ENCODE data around the gene TMEM233. TPM values are rescaled to one million over a fixed set of nuclear protein-coding genes. Genes with fewer than 3 reads are reported as not detected.

TMEM233 gene
- total RNA-seq, 4 donors from 2014 or later = 0.31 to 0.57 TPM; not detected in 2

DNA sequence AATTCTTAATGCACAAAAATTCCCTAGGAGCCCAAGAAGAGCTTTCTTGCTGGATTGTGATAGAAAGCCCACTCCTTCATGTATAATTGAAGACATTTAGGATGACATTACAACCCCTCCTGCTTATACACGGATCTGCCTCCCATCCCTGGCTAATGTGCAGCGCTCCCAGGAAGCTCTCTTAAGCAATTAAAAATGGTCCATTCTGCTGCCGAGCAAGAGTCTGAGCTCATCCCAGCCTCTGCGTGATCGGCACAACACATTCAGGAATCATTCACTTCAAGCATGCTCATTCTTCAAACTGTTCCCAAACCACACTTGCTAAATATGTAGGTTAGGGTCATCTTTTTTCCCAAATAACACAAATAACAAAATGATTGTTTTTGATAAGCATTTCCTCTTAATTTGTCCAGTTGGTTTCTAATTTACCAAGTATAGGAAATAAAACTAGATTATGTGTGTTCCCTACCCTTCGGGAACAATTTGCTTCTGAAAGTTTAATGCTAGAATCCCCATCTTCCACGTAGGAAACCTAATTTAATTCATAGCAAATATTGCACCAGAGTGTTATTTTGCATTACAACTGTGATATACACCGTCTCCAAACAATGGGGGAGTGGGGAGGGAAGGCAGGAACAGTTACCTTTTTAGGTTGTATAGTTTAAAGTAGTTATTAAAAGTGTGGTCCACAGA, 17.3 kb upstream of the TMEM233 start:
- Histone ChIP-seq H3K27me3 (peaks cover 21% of the 10 kb centered on the region), H3K36me3 (no peaks in the 10 kb centered on the region), H3K27ac (no peak overlapping the region), H3K4me1 (no peaks in the 10 kb centered on the region), H3K4me3 (no peak overlapping the region), H3K9me3 (no peaks in the 10 kb centered on the region)
- ATAC-seq = no peak
- TF ChIP-seq, protein P1, sequence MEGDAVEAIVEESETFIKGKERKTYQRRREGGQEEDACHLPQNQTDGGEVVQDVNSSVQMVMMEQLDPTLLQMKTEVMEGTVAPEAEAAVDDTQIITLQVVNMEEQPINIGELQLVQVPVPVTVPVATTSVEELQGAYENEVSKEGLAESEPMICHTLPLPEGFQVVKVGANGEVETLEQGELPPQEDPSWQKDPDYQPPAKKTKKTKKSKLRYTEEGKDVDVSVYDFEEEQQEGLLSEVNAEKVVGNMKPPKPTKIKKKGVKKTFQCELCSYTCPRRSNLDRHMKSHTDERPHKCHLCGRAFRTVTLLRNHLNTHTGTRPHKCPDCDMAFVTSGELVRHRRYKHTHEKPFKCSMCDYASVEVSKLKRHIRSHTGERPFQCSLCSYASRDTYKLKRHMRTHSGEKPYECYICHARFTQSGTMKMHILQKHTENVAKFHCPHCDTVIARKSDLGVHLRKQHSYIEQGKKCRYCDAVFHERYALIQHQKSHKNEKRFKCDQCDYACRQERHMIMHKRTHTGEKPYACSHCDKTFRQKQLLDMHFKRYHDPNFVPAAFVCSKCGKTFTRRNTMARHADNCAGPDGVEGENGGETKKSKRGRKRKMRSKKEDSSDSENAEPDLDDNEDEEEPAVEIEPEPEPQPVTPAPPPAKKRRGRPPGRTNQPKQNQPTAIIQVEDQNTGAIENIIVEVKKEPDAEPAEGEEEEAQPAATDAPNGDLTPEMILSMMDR (IDR thresholded peaks at IDR 0.05) = no peak
- TF ChIP-seq POLR2AphosphoS5 (IDR thresholded peaks at IDR 0.05) = no peak
- 64 to 73% methylated on average over 8 of the region's 8 CpGs for WGBS, 2 donors (ENCODE audit: low coverage in 1 of 2)

DNA sequence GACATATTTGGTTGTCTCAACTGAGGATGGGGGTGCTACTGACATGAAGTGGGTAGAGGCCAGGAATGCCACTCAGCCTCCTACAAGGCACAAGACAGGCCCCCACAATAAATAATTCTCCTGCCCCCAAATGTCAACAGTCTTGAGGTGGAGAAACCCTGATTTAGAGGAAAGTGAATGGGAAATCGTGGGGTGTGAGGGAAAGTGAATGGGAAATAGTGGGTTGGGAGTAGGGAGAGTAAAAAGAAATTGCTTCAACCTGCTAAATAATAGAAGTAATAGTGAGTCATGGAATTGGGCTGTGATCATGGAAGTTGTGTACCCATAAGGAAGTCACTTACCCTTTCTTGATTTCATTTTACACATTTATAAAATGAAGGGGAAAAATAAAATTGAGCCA, 16.7 kb upstream of the TMEM233 start:
- peaks cover 21% of the 10 kb centered on the region for H3K27me3 ChIP-seq
- no peak overlapping the region for H3K4me3 ChIP-seq
- 27 to 29% methylated on average over 1 of the region's 1 CpG for WGBS, 2 donors (ENCODE audit: low coverage in 1 of 2)
- H3K9me3 ChIP-seq = no peaks in the 10 kb centered on the region
- no peak for ATAC-seq
- H3K36me3 ChIP-seq = no peaks in the 10 kb centered on the region
- no peaks in the 10 kb centered on the region for H3K4me1 ChIP-seq
- H3K27ac ChIP-seq = no peak overlapping the region
- TF ChIP-seq EP300 (IDR thresholded peaks at IDR 0.05) = no peak

DNA sequence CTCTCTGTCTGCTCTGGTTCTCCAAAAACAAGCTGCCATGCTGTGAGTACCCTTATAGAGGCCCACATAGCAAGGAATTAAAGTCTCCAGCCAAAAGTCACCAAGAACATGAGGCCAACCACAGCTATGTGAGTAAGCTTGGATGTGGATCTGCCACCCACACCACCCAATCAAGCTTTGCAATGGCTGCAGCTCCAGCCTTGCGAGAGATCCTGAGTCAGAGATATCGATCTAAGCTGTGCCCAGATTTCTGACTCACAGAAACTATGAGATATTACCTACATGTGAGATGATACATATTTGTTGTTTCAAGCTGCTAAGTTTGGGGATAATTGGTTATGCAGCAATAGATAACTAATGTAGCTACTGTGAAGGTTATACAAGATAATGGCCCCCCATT, 15.5 kb upstream of the TMEM233 start:
- Histone ChIP-seq H3K27ac (no peak overlapping the region), H3K36me3 (no peaks in the 10 kb centered on the region), H3K4me3 (no peak overlapping the region), H3K4me1 (no peaks in the 10 kb centered on the region), H3K9me3 (no peaks in the 10 kb centered on the region), H3K27me3 (peaks cover 21% of the 10 kb centered on the region)
- 100% methylated on average over 2 of the region's 2 CpGs; no CpG with 5 or more reads in 1 of the 2 donors for WGBS, 2 donors (ENCODE audit: low coverage in 1 of 2)
- TF ChIP-seq POLR2A (IDR thresholded peaks at IDR 0.05) (no peak), POLR2AphosphoS5 (IDR thresholded peaks at IDR 0.05) (no peak), EP300 (IDR thresholded peaks at IDR 0.05) (no peak)
- TF ChIP-seq, protein P1 (IDR thresholded peaks at IDR 0.05) = no peak
- no peak for ATAC-seq

DNA sequence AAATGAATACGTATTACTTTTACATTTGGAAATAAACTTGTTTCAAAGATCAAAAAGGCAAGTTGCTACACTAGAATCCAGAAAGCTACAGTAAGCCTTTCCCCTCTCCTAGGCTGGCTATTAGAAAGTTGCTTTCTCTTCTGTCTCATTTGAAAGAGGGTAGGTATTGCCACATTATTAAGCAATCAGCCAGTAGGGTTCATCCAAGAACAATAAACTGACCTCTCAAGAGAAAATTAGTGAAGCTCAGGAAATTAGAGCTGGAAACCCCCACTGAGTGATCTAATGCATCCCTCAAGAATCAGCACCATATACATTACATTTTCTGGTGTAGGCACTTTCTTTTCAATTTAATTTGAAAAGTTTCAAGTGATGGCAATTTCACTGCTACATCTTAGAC, 4.5 kb upstream of the TMEM233 start:
- Histone ChIP-seq H3K27me3 (peaks cover 48% of the 10 kb centered on the region), H3K4me1 (peaks cover 0 to 7% (median 0%) of the 10 kb centered on the region in 3 donors), H3K27ac (no peak overlapping the region), H3K4me3 (no peak overlapping the region), H3K9me3 (no peaks in the 10 kb centered on the region), H3K36me3 (no peaks in the 10 kb centered on the region)
- peak; percentile 50 for ATAC-seq
- no peak for TF ChIP-seq EP300 (IDR thresholded peaks at IDR 0.05)
- no peak for TF ChIP-seq POLR2A (IDR thresholded peaks at IDR 0.05)
- TF ChIP-seq, protein P1 (IDR thresholded peaks at IDR 0.05) = no peak
- no peak for TF ChIP-seq POLR2AphosphoS5 (IDR thresholded peaks at IDR 0.05)
- WGBS, 2 donors (ENCODE audit: low coverage in 1 of 2) = 73 to 80% methylated on average over 1 of the region's 1 CpG

DNA sequence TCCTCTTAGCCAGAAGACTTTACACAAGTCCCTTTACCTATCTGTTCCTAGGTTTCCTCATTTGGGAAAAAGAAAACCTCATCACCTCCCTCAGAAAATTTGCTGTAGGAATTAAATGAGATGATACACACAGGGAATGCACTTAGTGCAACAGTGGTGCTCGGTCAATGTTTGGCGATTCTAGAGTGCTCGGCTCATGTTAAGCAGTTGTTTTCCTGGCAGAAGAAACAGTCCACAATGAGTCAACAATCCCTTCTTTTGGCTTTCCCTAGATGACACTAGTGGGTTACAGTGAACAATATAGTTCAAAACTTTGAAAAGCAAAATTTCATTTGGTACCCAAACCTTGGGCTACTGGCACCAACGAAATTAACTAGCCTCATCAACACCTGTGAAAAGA, 3.9 kb upstream of the TMEM233 start:
- no peak for ATAC-seq
- H3K4me3 ChIP-seq = no peak overlapping the region

More for the DNA sequence above, 3.9 kb upstream of the TMEM233 start:
- Histone ChIP-seq H3K27ac (no peak overlapping the region), H3K4me1 (peaks cover 0 to 11% (median 0%) of the 10 kb centered on the region in 3 donors), H3K9me3 (no peaks in the 10 kb centered on the region), H3K27me3 (peaks cover 54% of the 10 kb centered on the region), H3K36me3 (no peaks in the 10 kb centered on the region)
- TF ChIP-seq, protein P1 (IDR thresholded peaks at IDR 0.05) = no peak
- TF ChIP-seq POLR2A (IDR thresholded peaks at IDR 0.05) (no peak), POLR2AphosphoS5 (IDR thresholded peaks at IDR 0.05) (no peak), EP300 (IDR thresholded peaks at IDR 0.05) (no peak)
- WGBS, 2 donors (ENCODE audit: low coverage in 1 of 2) = 64 to 77% methylated on average over 4 of the region's 4 CpGs
